HuH-7 (cell line): ENCODE data around the gene KDM4C.

Experiments used
- DNase-seq: peaks from one replicate; pipeline ENCODE4 v3.0.0; 2011; ENCODE audit warnings: low spot score

KDM4C gene

GRCh38 chr9:7097785-7098752 is 340.3 kb downstream of the KDM4C start:
- DNase-seq: no peak

- no peak for DNase-seq
Measured at GRCh38 chr9:7103367-7103766, 345.6 kb downstream of the KDM4C start.

GRCh38 chr9:7103771-7104170 is 346.0 kb downstream of the KDM4C start:
- no peak for DNase-seq

- no peak for DNase-seq
Measured at GRCh38 chr9:7104625-7105024, 346.9 kb downstream of the KDM4C start.

- no peak for DNase-seq
Measured at GRCh38 chr9:7105095-7105494, 347.3 kb downstream of the KDM4C start.

- no peak for DNase-seq
Measured at GRCh38 chr9:7108936-7109335, 351.2 kb downstream of the KDM4C start.

- no peak for DNase-seq
Measured at GRCh38 chr9:7111413-7111812, 353.6 kb downstream of the KDM4C start.

GRCh38 chr9:7115606-7116005 is 357.8 kb downstream of the KDM4C start:
- no peak for DNase-seq

GRCh38 chr9:7117676-7118561 is 360.1 kb downstream of the KDM4C start:
- DNase-seq: no peak

- DNase-seq: no peak
Measured at GRCh38 chr9:7118633-7119032, 360.9 kb downstream of the KDM4C start.

GRCh38 chr9:7119612-7120011 is 361.8 kb downstream of the KDM4C start:
- DNase-seq: no peak

- DNase-seq: no peak
Measured at GRCh38 chr9:7121055-7121454, 363.3 kb downstream of the KDM4C start.

- DNase-seq: no peak
Measured at GRCh38 chr9:7121664-7122063, 363.9 kb downstream of the KDM4C start.

- no peak for DNase-seq
Measured at GRCh38 chr9:7123743-7124142, 366.0 kb downstream of the KDM4C start.

GRCh38 chr9:7125231-7125630 is 367.5 kb downstream of the KDM4C start:
- DNase-seq: no peak

GRCh38 chr9:7129391-7129790 is 371.6 kb downstream of the KDM4C start:
- DNase-seq: no peak

GRCh38 chr9:7130266-7130820 is 372.6 kb downstream of the KDM4C start:
- DNase-seq: no peak

GRCh38 chr9:7132605-7133004 is 374.8 kb downstream of the KDM4C start:
- no peak for DNase-seq

GRCh38 chr9:7135735-7136134 is 378.0 kb downstream of the KDM4C start:
- DNase-seq: no peak

- no peak for DNase-seq
Measured at GRCh38 chr9:7137040-7137439, 379.3 kb downstream of the KDM4C start.

- DNase-seq: no peak
Measured at GRCh38 chr9:7137571-7137970, 379.8 kb downstream of the KDM4C start.

- no peak for DNase-seq
Measured at GRCh38 chr9:7139886-7140285, 382.1 kb downstream of the KDM4C start.

GRCh38 chr9:7140401-7140800 is 382.6 kb downstream of the KDM4C start:
- no peak for DNase-seq
